HUES64 (cell line): Measurements from ENCODE around the gene TMEM132E.

Source experiments
- H3K27ac ChIP-seq: 2 replicates; pipeline ENCODE4 v1.7.0; 2013; ENCODE audit warnings: low read depth, low read length, inconsistent platforms
- H3K27me3 ChIP-seq: 2 replicates; pipeline ENCODE4 v1.6.1; 2013; ENCODE audit warnings: mild to moderate bottlenecking, low read length; ENCODE audit not compliant: insufficient read depth
- H3K36me3 ChIP-seq: 2 replicates; pipeline ENCODE4 v1.6.1; 2013; ENCODE audit warnings: mild to moderate bottlenecking, low read length; ENCODE audit not compliant: insufficient read depth
- H3K4me1 ChIP-seq: 2 replicates; pipeline ENCODE4 v1.6.1; 2013; ENCODE audit warnings: mild to moderate bottlenecking, low read length, moderate library complexity; ENCODE audit not compliant: insufficient read depth
- H3K4me3 ChIP-seq: 2 replicates; pipeline ENCODE4 v1.5.1; 2013; ENCODE audit warnings: mild to moderate bottlenecking, low read length, moderate library complexity
- H3K9ac ChIP-seq: 2 replicates; pipeline ENCODE4 v1.6.1; 2013; ENCODE audit warnings: mild to moderate bottlenecking, low read depth, low read length
- H3K9me3 ChIP-seq: 2 replicates; pipeline ENCODE4 v1.6.1; 2013; ENCODE audit warnings: low read depth, low read length; ENCODE audit not compliant: insufficient read depth
- WGBS: fragments of 150-250, 120-280 bp; methylation state at CpG from one replicate; pipeline ENCODE4 v1.1.7; 2013; ENCODE audit warnings: missing lambda C conversion rate; 5-methylcytosine and 5-hydroxymethylcytosine counted together

TMEM132E gene

DNA sequence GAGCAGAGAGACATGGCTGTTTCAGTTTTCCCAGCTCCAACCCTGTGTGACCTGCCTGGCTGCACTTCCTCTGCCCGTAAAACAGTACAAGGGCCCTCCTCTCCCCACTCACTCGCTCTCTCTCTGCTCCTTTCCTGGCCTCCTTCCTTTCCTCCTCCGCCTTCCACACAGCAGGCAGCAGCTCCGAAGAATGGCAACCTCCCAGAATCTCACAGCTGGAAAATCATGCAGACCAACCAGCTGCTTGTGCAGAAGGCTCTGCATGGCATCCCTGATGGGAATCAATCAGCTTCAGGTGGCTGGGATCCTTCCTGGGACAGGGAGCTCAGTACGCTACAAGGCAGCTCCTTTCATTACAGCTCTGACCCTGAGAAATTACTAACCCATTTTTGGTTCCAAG lies 27.4 kb downstream of the TMEM132E start:
- Histone ChIP-seq H3K27me3 (peaks cover 13% of the 10 kb centered on the region; the same call in 1 of the 2 replicates), H3K27ac (no peak overlapping the region), H3K36me3 (no peaks in the 10 kb centered on the region), H3K4me3 (no peak overlapping the region), H3K9me3 (no peaks in the 10 kb centered on the region), H3K9ac (no peak overlapping the region), H3K4me1 (peaks cover 39% of the 10 kb centered on the region)
- 36% methylated on average over 5 of the region's 5 CpGs for WGBS

- H3K36me3 ChIP-seq, result no peaks in the 10 kb centered on the region
- WGBS, result 37% methylated on average over 4 of the region's 4 CpGs
- no peak overlapping the region for H3K9ac ChIP-seq
- peaks cover 13% of the 10 kb centered on the region; the same call in 1 of the 2 replicates for H3K27me3 ChIP-seq
- H3K9me3 ChIP-seq, result no peaks in the 10 kb centered on the region
- no peak overlapping the region for H3K27ac ChIP-seq
- peaks cover 46% of the 10 kb centered on the region for H3K4me1 ChIP-seq
- H3K4me3 ChIP-seq, result no peak overlapping the region
Measured at GRCh38 chr17:34607917-34608316, 28.5 kb downstream of the TMEM132E start.

DNA sequence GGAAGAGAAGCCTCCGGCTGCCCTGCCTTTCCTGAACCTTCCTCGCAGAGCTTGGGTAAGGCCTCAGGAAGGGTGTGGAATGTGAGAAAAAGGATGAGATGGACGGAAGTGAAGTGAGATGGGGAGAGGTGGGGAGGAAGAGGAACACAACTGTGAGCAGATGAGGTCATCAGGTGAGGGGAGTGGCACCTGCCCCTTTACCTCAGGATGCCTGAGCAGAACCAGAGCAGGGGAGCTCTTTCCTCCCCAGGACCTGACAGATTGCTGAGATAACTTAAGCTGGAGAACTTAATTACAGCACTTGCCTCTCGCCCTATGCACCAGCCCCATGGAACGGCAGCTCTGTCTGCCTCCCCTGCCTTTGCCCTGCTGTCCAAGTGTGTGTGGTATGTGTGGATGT lies 29.8 kb downstream of the TMEM132E start:
- 64% methylated on average over 5 of the region's 5 CpGs for WGBS
- Histone ChIP-seq H3K4me3 (no peak overlapping the region), H3K27me3 (peaks cover 3% of the 10 kb centered on the region; the same call in 1 of the 2 replicates), H3K27ac (no peak overlapping the region), H3K9me3 (no peaks in the 10 kb centered on the region), H3K4me1 (peaks cover 56% of the 10 kb centered on the region), H3K36me3 (no peaks in the 10 kb centered on the region), H3K9ac (no peak overlapping the region)

DNA sequence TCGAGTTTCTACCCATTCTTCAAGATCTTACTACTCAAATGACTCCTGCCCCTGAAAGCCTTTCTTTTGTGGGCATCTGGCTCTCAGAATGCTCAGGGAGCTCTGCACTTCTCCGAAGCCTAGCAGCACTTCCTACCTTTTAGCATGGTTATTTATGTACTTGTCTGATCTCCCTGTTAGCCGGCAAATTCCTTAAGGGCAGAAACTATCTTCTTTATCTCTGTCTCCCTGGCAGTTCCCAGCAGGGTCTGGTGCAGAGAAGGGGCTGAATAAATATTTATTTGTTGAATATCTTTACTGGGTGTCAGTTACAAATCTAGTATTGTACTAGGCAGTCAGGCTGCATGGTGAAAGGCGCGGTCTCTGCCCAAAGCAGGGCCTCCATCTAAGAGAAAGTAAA lies 30.7 kb downstream of the TMEM132E start:
- H3K36me3 ChIP-seq, result no peaks in the 10 kb centered on the region
- H3K4me1 ChIP-seq, result peaks cover 61% of the 10 kb centered on the region
- H3K4me3 ChIP-seq, result no peak overlapping the region
- no peak overlapping the region for H3K9ac ChIP-seq
- H3K9me3 ChIP-seq, result no peaks in the 10 kb centered on the region
- H3K27me3 ChIP-seq, result peaks cover 10% of the 10 kb centered on the region; the same call in 1 of the 2 replicates
- 69% methylated on average over 5 of the region's 5 CpGs for WGBS
- no peak overlapping the region for H3K27ac ChIP-seq

- Histone ChIP-seq H3K27me3 (peaks cover 15% of the 10 kb centered on the region; the same call in 1 of the 2 replicates), H3K4me3 (no peak overlapping the region), H3K9ac (no peak overlapping the region), H3K36me3 (no peaks in the 10 kb centered on the region), H3K27ac (no peak overlapping the region), H3K9me3 (no peaks in the 10 kb centered on the region), H3K4me1 (peaks cover 65% of the 10 kb centered on the region)
- WGBS, result 89% methylated on average over 6 of the region's 6 CpGs
Measured at GRCh38 chr17:34610506-34610905, 31.1 kb downstream of the TMEM132E start.

DNA sequence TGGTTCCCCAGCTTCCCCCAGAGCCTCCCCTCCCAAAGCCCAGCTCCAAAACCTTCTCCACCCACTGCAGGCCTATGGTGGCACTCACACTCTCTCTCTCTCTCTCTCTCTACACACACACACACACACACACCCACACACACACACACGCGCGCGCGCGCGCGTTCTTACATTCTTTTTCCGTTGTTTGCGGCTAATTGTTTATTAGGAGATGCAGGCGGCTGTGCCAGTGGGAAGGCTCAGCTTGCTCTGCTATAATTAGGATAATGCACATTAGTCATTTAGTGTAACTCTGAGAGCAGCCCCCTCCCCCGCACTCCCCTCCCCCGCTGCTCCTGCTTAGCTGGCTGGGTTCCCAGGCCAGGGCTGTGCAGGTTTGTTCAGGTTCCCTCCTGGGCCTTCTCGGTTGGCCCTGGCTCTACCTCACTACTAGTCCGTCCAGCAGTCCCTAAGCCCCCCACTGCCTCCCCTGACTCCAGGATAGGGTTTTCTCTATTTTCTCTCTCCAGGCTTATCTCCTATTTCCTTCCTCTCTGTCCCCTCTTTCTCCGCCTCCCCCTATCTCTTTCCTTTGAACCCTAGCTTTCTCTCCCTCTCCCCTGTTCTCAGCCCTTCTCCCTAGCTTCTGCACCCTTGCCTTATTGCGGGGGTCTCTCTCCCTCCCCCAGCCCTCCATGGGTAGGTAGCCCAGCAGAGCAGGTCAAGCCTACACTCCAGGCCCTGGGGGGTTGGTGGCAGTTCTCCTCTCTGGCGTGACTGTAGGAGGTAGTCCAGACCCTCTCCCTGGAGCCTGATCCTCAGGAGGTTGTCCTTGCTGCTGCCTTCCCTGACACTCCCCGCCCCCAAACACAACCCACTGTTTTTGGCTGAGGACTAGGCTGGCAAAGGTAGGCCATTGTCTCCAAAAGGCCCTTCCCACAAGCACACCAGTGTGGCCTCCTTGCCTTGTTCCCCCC lies 34.0 kb downstream of the TMEM132E start:
- no peaks in the 10 kb centered on the region for H3K9me3 ChIP-seq
- no peak overlapping the region for H3K4me3 ChIP-seq
- 31% methylated on average over 9 of the region's 19 CpGs for WGBS
- no peaks in the 10 kb centered on the region for H3K36me3 ChIP-seq
- H3K4me1 ChIP-seq, result peaks cover 60% of the 10 kb centered on the region
- 0 out of 2 replicates have a peak overlapping the region, but pooled peaks have one; percentile 12 for H3K9ac ChIP-seq
- peaks cover 16% of the 10 kb centered on the region; the same call in 1 of the 2 replicates for H3K27me3 ChIP-seq
- H3K27ac ChIP-seq, result no peak overlapping the region

DNA sequence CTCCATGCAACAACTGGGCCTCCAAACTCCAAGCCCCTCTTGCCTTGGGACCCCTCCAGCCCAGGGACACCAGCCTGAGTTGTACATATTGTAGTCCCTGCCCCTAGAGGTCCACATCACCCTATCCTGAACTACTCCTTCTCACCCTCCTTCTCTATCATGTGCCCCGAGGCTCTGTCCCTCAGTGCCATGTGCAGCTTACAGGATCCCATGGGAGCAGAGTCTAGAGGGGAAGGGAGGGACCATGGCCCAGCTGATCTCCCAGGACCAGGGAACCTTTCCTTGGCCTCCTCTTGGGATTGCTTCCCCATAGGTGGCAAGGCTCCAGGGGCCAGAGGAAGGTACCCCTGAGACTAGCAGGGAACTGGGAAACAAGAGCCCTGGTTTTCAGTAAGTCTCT lies 35.3 kb downstream of the TMEM132E start:
- no peak overlapping the region for H3K27ac ChIP-seq
- peaks cover 13% of the 10 kb centered on the region; the same call in 1 of the 2 replicates for H3K27me3 ChIP-seq
- H3K4me3 ChIP-seq, result no peak overlapping the region
- no peaks in the 10 kb centered on the region for H3K36me3 ChIP-seq
- H3K4me1 ChIP-seq, result peaks cover 47% of the 10 kb centered on the region
- 67% methylated on average over 1 of the region's 1 CpG for WGBS
- H3K9me3 ChIP-seq, result no peaks in the 10 kb centered on the region
- H3K9ac ChIP-seq, result no peak overlapping the region

DNA sequence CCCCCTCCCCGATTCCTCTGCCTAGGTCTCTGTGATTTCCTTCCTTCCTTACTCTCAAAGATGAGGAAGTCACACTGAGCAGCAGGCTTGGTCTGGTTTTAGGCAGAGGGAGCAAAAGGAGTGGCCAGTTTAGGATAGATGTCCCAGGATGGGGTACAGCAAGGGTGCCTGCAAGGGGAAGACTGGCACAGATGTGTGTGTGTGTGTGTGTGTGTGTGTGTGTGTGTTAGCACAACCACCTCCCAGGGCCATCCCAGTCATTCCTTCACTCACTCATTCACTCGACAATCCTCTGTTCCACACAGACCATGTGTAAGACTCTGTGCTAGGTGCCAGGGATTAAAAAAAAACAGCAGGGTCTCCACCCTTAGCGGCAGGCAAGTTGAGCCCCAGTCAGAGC lies 35.9 kb downstream of the TMEM132E start:
- H3K4me1 ChIP-seq, result peaks cover 40% of the 10 kb centered on the region
- no peak overlapping the region for H3K27ac ChIP-seq
- H3K4me3 ChIP-seq, result no peak overlapping the region
- peaks cover 13% of the 10 kb centered on the region; the same call in 1 of the 2 replicates for H3K27me3 ChIP-seq
- 47% methylated on average over 3 of the region's 3 CpGs for WGBS
- no peak overlapping the region for H3K9ac ChIP-seq
- no peaks in the 10 kb centered on the region for H3K9me3 ChIP-seq
- H3K36me3 ChIP-seq, result no peaks in the 10 kb centered on the region

- H3K9ac ChIP-seq, result no peak overlapping the region
- peaks cover 13% of the 10 kb centered on the region; the same call in 1 of the 2 replicates for H3K27me3 ChIP-seq
- no peak overlapping the region for H3K27ac ChIP-seq
- 7% methylated on average over 3 of the region's 3 CpGs for WGBS
- H3K4me3 ChIP-seq, result no peak overlapping the region
- no peaks in the 10 kb centered on the region for H3K9me3 ChIP-seq
- peaks cover 39% of the 10 kb centered on the region for H3K4me1 ChIP-seq
- no peaks in the 10 kb centered on the region for H3K36me3 ChIP-seq
Measured at GRCh38 chr17:34616148-34616547, 36.8 kb downstream of the TMEM132E start.

DNA sequence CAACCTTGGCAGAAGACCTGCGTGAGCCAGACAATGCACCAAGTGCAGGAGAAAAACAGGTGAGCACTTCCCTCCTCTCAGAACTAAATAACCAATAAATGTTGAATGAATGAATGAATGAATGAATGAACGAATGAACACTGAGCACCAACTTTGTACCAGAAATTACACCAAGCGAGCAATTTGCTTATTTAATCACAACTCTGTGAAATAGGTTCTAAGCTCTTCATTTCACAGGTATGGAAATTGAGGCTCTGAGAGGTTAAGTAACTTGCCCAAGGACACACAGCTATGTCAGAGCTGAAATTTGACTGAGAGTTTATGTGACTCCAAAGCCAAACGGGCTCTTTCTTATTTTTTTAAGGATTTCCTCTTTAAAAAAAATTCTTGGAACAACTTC lies 38.0 kb downstream of the TMEM132E start:
- Histone ChIP-seq H3K27me3 (peaks cover 13% of the 10 kb centered on the region; the same call in 1 of the 2 replicates), H3K27ac (no peak overlapping the region), H3K9ac (no peak overlapping the region), H3K9me3 (no peaks in the 10 kb centered on the region), H3K4me3 (no peak overlapping the region), H3K36me3 (no peaks in the 10 kb centered on the region), H3K4me1 (peaks cover 37% of the 10 kb centered on the region)
- 86% methylated on average over 2 of the region's 4 CpGs for WGBS

DNA sequence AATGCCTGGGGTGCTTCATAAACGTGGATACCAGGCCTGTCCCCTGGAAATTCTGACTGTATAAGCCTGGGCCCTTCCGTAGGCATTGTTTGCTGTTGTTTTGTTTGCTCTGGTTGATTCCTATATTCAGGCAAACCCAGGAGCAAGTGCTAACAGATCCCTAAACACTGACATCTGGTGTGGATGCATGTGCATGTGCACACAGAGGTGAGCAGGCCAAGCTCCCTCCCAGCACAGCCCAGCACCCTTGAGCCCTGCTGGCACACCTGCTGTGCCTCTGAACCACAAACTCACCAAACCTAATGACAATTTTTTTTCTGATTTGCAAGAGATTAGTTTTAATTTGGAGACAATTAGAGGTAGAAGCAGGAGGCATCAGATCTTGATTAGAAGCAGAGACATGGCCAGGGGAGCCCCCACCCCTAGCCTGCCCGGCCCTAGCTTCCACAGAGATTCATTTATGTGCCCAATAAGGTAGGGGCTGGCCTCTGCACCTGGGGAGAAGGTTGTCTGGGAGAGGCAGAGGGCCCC lies 40.4 kb downstream of the TMEM132E start:
- WGBS, result 85% methylated on average over 3 of the region's 3 CpGs

More for the DNA sequence above, 40.4 kb downstream of the TMEM132E start:
- Histone ChIP-seq H3K36me3 (no peaks in the 10 kb centered on the region), H3K4me3 (no peak overlapping the region), H3K9me3 (no peaks in the 10 kb centered on the region), H3K4me1 (peaks cover 32% of the 10 kb centered on the region), H3K9ac (no peak overlapping the region), H3K27ac (no peak overlapping the region), H3K27me3 (peaks cover 9% of the 10 kb centered on the region; the same call in 1 of the 2 replicates)
